Trophoblast cell (in vitro differentiated cells and primary cell): ENCODE results near the gene RSPH3.

Experiments used
- DNase-seq, 2 donors: peaks; one replicate each; pipeline ENCODE4 v3.0.0-alpha.2; 2016
- H2AFZ ChIP-seq: 2 replicates; pipeline ENCODE4 v1.6.1; 2013; ENCODE audit warnings: low read length, moderate library complexity, mild to moderate bottlenecking; ENCODE audit not compliant: insufficient read depth, poor library complexity
- H2AK5ac ChIP-seq: 2 replicates; pipeline ENCODE4 v1.6.1; 2013; ENCODE audit warnings: mild to moderate bottlenecking, low read length
- H2BK120ac ChIP-seq: 2 replicates; pipeline ENCODE4 v1.6.1; 2013; ENCODE audit warnings: low read length, mild to moderate bottlenecking, moderate library complexity; ENCODE audit not compliant: insufficient read depth, poor library complexity
- H2BK12ac ChIP-seq: 2 replicates; pipeline ENCODE4 v1.6.1; 2013; ENCODE audit warnings: mild to moderate bottlenecking, low read length, moderate library complexity
- H2BK5ac ChIP-seq: 2 replicates; pipeline ENCODE4 v1.6.1; 2013; ENCODE audit warnings: low read length, low read depth, moderate library complexity, mild to moderate bottlenecking; ENCODE audit not compliant: poor library complexity
- H3K14ac ChIP-seq: 2 replicates; pipeline ENCODE4 v1.6.1; 2013; ENCODE audit warnings: mild to moderate bottlenecking, low read length
- H3K18ac ChIP-seq: 2 replicates; pipeline ENCODE4 v1.6.1; 2013; ENCODE audit warnings: mild to moderate bottlenecking, low read length
- H3K23ac ChIP-seq: 2 replicates; pipeline ENCODE4 v1.6.1; 2013; ENCODE audit warnings: low read length
- H3K27ac ChIP-seq: 2 replicates; pipeline ENCODE4 v1.5.1; 2013; ENCODE audit warnings: low read depth, mild to moderate bottlenecking, inconsistent platforms, low read length, moderate library complexity
- H3K27me3 ChIP-seq: 2 replicates; pipeline ENCODE4 v1.6.1; 2013; ENCODE audit warnings: inconsistent platforms, mild to moderate bottlenecking, low read length, moderate library complexity; ENCODE audit not compliant: insufficient read depth
- H3K36me3 ChIP-seq, 2 experiments: 1 replicate in 1 of 2; 2 replicates in 1 of 2; pipeline ENCODE4 v1.6.1; 2013; ENCODE audit warnings: low read length in 2 of 2, mild to moderate bottlenecking in 2 of 2, moderate library complexity in 1 of 2; ENCODE audit not compliant: insufficient read depth in 2 of 2, control insufficient read depth in 1 of 2
- H3K4ac ChIP-seq: 2 replicates; pipeline ENCODE4 v1.6.1; 2013; ENCODE audit warnings: low read depth, mild to moderate bottlenecking, low read length, moderate library complexity
- H3K4me1 ChIP-seq, 2 experiments: 1 replicate in 1 of 2; 2 replicates in 1 of 2; pipeline ENCODE4 v1.6.1; 2013; ENCODE audit warnings: low read length in 2 of 2, mild to moderate bottlenecking in 2 of 2, moderate library complexity in 1 of 2; ENCODE audit not compliant: insufficient read depth in 2 of 2, control insufficient read depth in 1 of 2
- H3K4me2 ChIP-seq: 2 replicates; pipeline ENCODE4 v1.6.1; 2013; ENCODE audit warnings: inconsistent platforms, mild to moderate bottlenecking, low read length, moderate library complexity
- H3K4me3 ChIP-seq: 2 replicates; pipeline ENCODE4 v1.5.1; 2013; ENCODE audit warnings: mild to moderate bottlenecking, low read depth, low read length, inconsistent platforms
- H3K79me1 ChIP-seq: one replicate; pipeline ENCODE4 v1.6.1; 2013; ENCODE audit warnings: low read length
- H3K79me2 ChIP-seq: 2 replicates; pipeline ENCODE4 v1.6.1; 2013; ENCODE audit warnings: low read length, mild to moderate bottlenecking; ENCODE audit not compliant: control insufficient read depth, insufficient read depth, poor library complexity
- H3K9ac ChIP-seq: 2 replicates; pipeline ENCODE4 v1.6.1; 2013; ENCODE audit warnings: mild to moderate bottlenecking, low read length
- H3K9me3 ChIP-seq: 2 replicates; pipeline ENCODE4 v1.6.1; 2013; ENCODE audit warnings: low read depth, mild to moderate bottlenecking, control low read depth, inconsistent platforms, low read length; ENCODE audit not compliant: insufficient read depth
- H4K12ac ChIP-seq: 2 replicates; pipeline ENCODE4 v1.6.1; 2013; ENCODE audit warnings: low read depth, mild to moderate bottlenecking, low read length, moderate library complexity
- H4K8ac ChIP-seq: 2 replicates; pipeline ENCODE4 v1.6.1; 2013; ENCODE audit warnings: low read depth, mild to moderate bottlenecking, low read length, moderate library complexity
- H4K91ac ChIP-seq: one replicate; pipeline ENCODE4 v1.6.1; 2013; ENCODE audit warnings: low read depth, mild to moderate bottlenecking, low read length, moderate library complexity
- WGBS: extraction: QIAGEN DNeasy Blood & Tissue Kit; methylation state at CpG from one replicate; pipeline ENCODE4 v1.1.7; 2013; ENCODE audit warnings: missing lambda C conversion rate; ENCODE audit not compliant: insufficient read length, insufficient coverage; ENCODE audit errors: extremely low coverage; 5-methylcytosine and 5-hydroxymethylcytosine counted together

Gene RSPH3

GRCh38 chr6:159043947-159044346, 43.9 kb upstream of the RSPH3 start:
- Histone ChIP-seq H3K79me1 (no peaks in the 10 kb centered on the region), H3K4me1 (peaks cover 0 to 2% of the 10 kb centered on the region in 2 experiments), H3K36me3 (no peaks in the 10 kb centered on the region), H3K4ac (no peak overlapping the region), H2AFZ (no peak overlapping the region), H3K27ac (no peak overlapping the region), H2BK12ac (no peak overlapping the region), H3K9ac (no peak overlapping the region), H2BK5ac (no peak overlapping the region), H3K4me2 (no peak overlapping the region), H2BK120ac (no peak overlapping the region), H3K23ac (no peak overlapping the region), H3K4me3 (no peak overlapping the region), H4K12ac (no peak overlapping the region), H4K8ac (no peak overlapping the region), H3K79me2 (no peaks in the 10 kb centered on the region), H4K91ac (no peak overlapping the region), H3K9me3 (no peaks in the 10 kb centered on the region), H3K14ac (no peak overlapping the region), H3K18ac (no peak overlapping the region), H3K27me3 (no peaks in the 10 kb centered on the region), H2AK5ac (no peak overlapping the region)
- no peak for DNase-seq
- no CpG with 5 or more reads among the region's 7 CpGs for WGBS

GRCh38 chr6:159043251-159043650, 43.2 kb upstream of the RSPH3 start:
- no peaks in the 10 kb centered on the region for H3K79me1 ChIP-seq
- H4K8ac ChIP-seq, result no peak overlapping the region
- no peaks in the 10 kb centered on the region for H3K9me3 ChIP-seq
- WGBS, result no CpG with 5 or more reads among the region's 6 CpGs
- no peak for DNase-seq
- H3K4me2 ChIP-seq, result no peak overlapping the region
- no peak overlapping the region for H4K12ac ChIP-seq
- no peak overlapping the region for H2BK120ac ChIP-seq
- no peaks in the 10 kb centered on the region for H3K27me3 ChIP-seq
- peaks cover 0 to 2% of the 10 kb centered on the region in 2 experiments for H3K4me1 ChIP-seq
- H3K79me2 ChIP-seq, result no peaks in the 10 kb centered on the region
- no peak overlapping the region for H2AK5ac ChIP-seq
- H2AFZ ChIP-seq, result no peak overlapping the region
- H3K18ac ChIP-seq, result no peak overlapping the region
- no peak overlapping the region for H3K9ac ChIP-seq
- H3K27ac ChIP-seq, result no peak overlapping the region
- no peak overlapping the region for H3K23ac ChIP-seq
- no peak overlapping the region for H2BK12ac ChIP-seq
- no peak overlapping the region for H4K91ac ChIP-seq
- no peak overlapping the region for H3K14ac ChIP-seq
- no peaks in the 10 kb centered on the region for H3K36me3 ChIP-seq
- H2BK5ac ChIP-seq, result no peak overlapping the region
- H3K4ac ChIP-seq, result no peak overlapping the region
- no peak overlapping the region for H3K4me3 ChIP-seq

GRCh38 chr6:159042826-159043181, 42.8 kb upstream of the RSPH3 start:
- no peak overlapping the region for H3K27ac ChIP-seq
- H3K27me3 ChIP-seq, result no peaks in the 10 kb centered on the region
- no peak overlapping the region for H4K8ac ChIP-seq
- no CpG with 5 or more reads among the region's 5 CpGs for WGBS
- no peak overlapping the region for H4K91ac ChIP-seq
- peaks cover 0 to 2% of the 10 kb centered on the region in 2 experiments for H3K4me1 ChIP-seq
- H3K4ac ChIP-seq, result no peak overlapping the region
- no peak overlapping the region for H2AK5ac ChIP-seq
- no peak overlapping the region for H4K12ac ChIP-seq
- no peak overlapping the region for H3K4me3 ChIP-seq
- H2BK120ac ChIP-seq, result no peak overlapping the region
- no peaks in the 10 kb centered on the region for H3K79me2 ChIP-seq
- no peak overlapping the region for H3K18ac ChIP-seq
- H3K4me2 ChIP-seq, result no peak overlapping the region
- no peak overlapping the region for H3K23ac ChIP-seq
- H3K36me3 ChIP-seq, result no peaks in the 10 kb centered on the region
- no peak overlapping the region for H2BK5ac ChIP-seq
- H3K9me3 ChIP-seq, result no peaks in the 10 kb centered on the region
- H3K14ac ChIP-seq, result no peak overlapping the region
- H3K9ac ChIP-seq, result no peak overlapping the region
- no peaks in the 10 kb centered on the region for H3K79me1 ChIP-seq
- no peak overlapping the region for H2AFZ ChIP-seq
- no peak overlapping the region for H2BK12ac ChIP-seq
- DNase-seq, result no peak

GRCh38 chr6:159042003-159042825, 42.2 kb upstream of the RSPH3 start:
- Histone ChIP-seq H3K23ac (no peak overlapping the region), H2AK5ac (no peak overlapping the region), H2AFZ (no peak overlapping the region), H3K79me1 (no peaks in the 10 kb centered on the region), H3K18ac (no peak overlapping the region), H2BK120ac (no peak overlapping the region), H3K27me3 (no peaks in the 10 kb centered on the region), H4K91ac (no peak overlapping the region), H2BK5ac (no peak overlapping the region), H3K9ac (no peak overlapping the region), H3K4ac (no peak overlapping the region), H3K4me2 (no peak overlapping the region), H3K27ac (no peak overlapping the region), H4K8ac (no peak overlapping the region), H3K79me2 (no peaks in the 10 kb centered on the region), H4K12ac (no peak overlapping the region), H3K4me1 (peaks cover 0 to 2% of the 10 kb centered on the region in 2 experiments), H2BK12ac (no peak overlapping the region), H3K4me3 (no peak overlapping the region), H3K14ac (no peak overlapping the region), H3K36me3 (no peaks in the 10 kb centered on the region), H3K9me3 (no peaks in the 10 kb centered on the region)
- peak; percentile 74 to 95 for DNase-seq
- WGBS, result no CpG with 5 or more reads among the region's 14 CpGs
